GM12801 (cell line): ENCODE measurements around the gene GPR83.

Experiments
- TF ChIP-seq, protein P1 (sequence below): IDR thresholded peaks from one replicate; pipeline ENCODE4 v1.5.1; 2011; ENCODE audit warnings: control low read depth; ENCODE audit not compliant: insufficient read length; ENCODE audit errors: extremely low read depth

GPR83 gene

DNA sequence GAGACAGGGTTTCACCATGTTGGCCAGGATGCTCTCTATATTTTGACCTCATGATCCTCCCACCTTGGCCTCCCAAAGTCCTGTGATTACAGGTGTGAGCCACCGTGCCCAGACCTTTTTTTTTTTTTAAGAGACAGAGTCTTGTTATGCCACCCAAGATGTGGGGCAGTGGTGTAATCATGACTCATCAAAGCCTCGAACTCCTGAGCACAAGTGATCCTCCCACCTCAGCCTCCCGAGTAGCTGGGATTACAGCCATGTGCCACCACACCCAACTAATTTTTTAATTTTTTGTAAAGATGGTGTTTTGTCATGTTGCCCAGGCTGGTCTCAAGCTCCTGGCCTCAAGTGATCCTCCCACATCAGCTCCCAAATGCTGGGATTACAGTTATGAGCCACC, 59.0 kb downstream of the GPR83 start:
- TF ChIP-seq, protein P1, sequence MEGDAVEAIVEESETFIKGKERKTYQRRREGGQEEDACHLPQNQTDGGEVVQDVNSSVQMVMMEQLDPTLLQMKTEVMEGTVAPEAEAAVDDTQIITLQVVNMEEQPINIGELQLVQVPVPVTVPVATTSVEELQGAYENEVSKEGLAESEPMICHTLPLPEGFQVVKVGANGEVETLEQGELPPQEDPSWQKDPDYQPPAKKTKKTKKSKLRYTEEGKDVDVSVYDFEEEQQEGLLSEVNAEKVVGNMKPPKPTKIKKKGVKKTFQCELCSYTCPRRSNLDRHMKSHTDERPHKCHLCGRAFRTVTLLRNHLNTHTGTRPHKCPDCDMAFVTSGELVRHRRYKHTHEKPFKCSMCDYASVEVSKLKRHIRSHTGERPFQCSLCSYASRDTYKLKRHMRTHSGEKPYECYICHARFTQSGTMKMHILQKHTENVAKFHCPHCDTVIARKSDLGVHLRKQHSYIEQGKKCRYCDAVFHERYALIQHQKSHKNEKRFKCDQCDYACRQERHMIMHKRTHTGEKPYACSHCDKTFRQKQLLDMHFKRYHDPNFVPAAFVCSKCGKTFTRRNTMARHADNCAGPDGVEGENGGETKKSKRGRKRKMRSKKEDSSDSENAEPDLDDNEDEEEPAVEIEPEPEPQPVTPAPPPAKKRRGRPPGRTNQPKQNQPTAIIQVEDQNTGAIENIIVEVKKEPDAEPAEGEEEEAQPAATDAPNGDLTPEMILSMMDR: no peak

DNA sequence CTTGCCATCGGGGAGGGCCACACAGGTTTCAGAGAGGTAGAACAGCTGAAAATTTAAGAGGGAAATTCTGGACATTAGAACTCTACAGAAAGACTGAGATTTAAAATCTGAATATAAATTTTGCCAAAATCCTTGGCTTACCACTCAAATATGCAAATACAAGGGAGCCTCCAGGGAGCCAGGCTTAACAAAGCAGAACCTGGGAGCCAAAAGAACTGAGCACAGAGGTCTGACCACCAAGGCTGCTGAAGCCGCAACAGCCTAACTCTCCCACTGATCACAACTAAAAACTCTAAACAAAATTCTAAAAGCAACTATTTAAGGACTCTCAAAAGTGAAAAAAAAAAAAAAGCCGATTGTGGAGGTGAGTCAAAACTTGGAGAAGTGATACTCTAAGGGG, 62.6 kb downstream of the GPR83 start:
- TF ChIP-seq, protein P1: no peak

DNA sequence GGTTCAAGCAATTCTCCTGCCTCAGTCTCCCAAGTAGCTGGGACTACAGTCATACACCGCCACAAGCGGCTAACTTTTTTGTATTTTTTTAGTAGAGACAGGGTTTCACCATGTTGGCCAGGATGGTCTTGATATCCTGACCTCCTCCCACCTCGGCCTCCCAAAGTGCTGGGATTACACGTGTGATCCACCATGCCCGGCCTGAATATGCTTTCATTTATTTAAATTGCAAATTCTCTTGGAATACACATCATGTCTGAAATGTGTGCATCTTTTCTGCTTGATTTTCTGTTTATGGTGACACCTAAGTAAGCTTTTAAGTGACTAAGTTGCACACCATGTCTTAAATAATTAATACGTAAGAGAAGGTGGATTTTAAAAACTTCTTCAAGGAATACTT, 65.2 kb downstream of the GPR83 start:
- TF ChIP-seq, protein P1: no peak

DNA sequence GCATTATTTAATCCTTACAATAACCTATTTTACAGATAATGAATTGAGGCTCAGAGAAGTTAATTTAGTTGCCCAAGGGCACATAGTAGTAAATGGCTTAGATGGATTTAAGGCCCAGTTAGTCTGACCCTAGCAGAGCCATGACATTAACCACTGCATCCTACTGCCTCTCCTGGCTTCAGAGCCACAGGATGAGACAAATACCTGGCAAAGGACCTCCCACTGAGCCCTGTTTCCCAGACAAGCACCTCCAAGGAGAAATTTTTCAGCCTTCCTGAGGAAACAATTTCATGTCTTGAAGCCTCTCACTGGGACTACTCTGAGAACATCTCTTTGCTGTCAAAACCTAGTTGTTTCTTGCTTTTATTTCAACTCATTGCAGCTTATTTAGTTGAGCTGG, 68.4 kb downstream of the GPR83 start:
- TF ChIP-seq, protein P1: no peak

DNA sequence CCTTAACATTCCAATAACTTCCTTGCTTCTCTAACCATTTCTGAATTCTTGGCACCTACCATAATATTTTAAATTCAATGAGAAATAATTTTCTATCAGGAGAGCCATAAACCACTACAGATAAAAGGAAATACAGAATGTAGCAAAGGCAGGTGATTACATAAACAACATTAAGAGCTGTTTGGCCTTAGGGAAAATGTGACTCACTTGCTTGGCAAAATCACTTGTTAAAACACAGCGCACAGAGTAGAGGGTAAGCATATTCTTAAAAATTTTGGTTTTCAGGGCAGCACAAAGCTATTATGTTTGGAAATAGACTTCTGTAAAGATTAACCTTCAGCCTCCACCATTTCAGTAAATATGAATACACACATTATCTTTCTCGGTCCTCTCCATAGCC, 70.4 kb downstream of the GPR83 start:
- TF ChIP-seq, protein P1: no peak

DNA sequence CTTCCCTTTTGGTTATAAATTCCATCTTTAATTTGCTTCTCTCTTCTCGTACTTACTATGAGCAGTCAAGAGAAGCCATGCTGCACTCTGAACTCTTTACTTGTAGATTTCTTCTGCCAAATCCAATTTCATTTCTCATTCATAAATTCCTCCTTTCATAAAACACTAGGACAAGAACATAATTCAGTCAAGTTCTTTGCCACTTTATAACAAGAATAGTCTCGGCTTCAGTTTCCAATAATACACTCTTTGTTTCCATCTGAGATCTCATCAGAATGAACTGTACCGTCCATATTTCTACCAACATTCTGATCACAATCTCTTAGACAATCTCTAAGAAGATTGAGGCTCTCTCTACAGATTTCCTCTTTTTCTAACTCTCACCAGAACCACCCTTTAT, 71.7 kb downstream of the GPR83 start:
- TF ChIP-seq, protein P1: no peak

DNA sequence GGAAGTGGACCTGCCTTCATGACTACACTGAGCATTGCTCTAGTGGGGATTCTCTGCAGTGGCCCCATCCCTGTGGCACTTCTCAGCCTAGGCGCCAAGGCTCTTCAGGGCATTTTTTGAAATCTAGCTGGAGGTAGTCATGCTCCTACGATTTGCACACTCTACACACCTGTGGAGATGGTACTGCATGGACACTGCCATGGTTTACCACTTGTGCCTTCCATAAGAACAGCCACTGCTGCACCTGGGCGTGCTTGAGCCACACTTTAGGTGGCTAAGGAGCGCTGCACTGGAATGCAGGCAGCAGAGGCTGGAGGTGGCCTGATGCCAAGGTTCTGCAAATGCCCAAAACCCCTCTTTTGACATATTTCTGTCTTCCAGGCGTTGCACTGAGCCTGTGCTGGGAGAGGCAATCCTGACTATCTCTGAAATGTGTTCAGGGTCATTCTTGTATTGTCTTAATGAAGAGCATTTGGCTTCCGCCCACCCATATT, 72.6 kb downstream of the GPR83 start:
- TF ChIP-seq, protein P1: no peak
